K562 treated with DMSO at 1 percent for 4 hours (cell line): ENCODE data around the gene KRT37. TPM values are rescaled to one million over a fixed set of nuclear protein-coding genes. Genes with fewer than 3 reads are reported as not detected.

Source experiments
- total RNA-seq: library from RNA; unstranded; fragments of 300-600 nt; gene quantifications from 2 replicates; pipeline ENCODE4 v1.2.3, GENCODE V29; 2022; ENCODE audit not compliant: insufficient read depth

The KRT37 gene
- total RNA-seq, result not detected in 2 replicates

DNA sequence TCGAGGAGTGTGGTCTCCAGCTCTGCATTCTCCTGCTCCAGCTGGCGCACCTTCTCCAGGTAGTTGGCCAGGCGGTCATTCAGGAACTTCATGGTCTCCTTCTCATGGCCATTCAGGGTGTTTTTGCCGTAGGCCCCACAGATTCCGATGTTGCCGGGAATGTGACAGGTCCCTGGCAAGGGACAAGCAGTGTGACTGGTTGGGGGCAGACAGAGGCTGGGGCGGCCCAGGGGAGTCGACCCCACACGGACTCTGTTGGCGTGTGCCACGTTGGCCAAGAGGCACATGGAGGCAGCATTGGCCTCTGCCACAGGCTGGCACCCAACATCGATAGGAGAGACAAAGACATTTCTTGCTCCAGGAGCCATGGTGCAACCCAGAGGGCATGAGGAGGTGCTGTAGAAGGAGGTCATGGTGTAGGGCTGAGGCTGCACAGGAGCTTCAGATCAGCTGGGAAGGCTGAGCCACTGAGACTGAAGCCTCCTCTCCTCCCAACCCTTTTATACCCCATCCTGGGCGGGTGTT is at the start of gene KRT37:
KRT37 (minus strand) TSS at position 475 of the 525 bp plus-strand sequence; CDS start at position 413, 62 bp downstream.

DNA sequence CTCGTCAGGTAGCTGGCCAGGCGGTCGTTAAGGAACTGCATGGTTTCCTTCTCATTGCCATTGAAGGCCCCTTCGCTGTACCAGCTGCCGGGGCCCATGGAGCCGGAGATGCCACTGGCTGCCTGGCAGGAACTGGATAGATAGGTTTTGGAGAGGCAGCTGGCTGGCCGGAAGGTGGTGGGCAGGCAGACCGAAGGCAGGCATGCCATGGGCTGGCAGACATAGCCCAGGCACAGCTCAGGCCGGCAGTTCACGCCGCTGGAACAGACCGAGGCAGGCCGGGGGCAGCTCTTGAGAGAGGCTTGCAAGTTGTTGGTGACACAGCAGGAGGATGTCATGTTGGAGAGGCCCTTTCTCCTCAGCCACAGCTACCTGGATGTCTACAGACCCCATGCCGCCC is 42.6 kb upstream of the KRT37 start, which contains the start of gene KRT32:
KRT32 (minus strand) TSS at position 399 of the 400 bp plus-strand sequence; CDS start at position 338, 61 bp downstream.

GRCh38 chr17:41440531-41441033 is 16.2 kb upstream of the KRT37 start, which contains the start of gene KRT38:
Gene KRT38, minus strand, starts transcription at chr17:41440983. Its CDS starts 62 bp downstream, at chr17:41440921.

DNA sequence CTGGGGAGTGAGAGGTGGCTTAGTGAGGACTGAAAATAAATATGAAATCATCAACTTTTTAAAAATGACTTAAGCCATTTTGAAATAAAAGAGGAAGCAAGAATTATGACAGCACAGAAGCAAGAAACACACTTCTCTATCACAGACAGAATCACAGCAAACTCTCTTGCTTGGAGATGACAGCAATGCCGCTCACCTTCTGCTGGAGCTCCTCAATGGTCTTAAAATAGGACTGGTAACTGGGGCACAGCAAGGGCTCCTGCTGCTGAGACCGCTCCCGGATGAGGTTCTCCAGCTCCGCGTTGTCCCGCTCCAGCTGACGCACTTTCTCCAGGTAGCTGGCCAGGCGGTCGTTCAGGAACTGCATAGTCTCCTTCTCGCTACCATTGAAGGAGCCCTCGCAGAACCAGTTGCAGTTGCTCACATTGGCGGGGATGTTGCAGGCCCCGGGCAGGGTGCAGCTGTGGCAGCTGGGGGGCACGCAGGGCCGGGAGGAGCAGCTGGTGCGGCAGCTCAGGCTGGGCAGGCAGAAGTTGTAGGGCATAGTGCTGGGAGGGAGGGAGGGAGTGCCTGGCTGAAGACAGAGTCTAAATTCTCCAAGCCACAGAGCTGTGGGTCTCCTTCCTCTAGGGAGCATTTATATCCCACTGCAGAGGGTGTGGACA is 27.3 kb downstream of the KRT37 start, which contains the start of gene KRT31:
KRT31 (minus strand) TSS at position 613 of the 665 bp plus-strand sequence; CDS start at position 544, 69 bp downstream.

DNA sequence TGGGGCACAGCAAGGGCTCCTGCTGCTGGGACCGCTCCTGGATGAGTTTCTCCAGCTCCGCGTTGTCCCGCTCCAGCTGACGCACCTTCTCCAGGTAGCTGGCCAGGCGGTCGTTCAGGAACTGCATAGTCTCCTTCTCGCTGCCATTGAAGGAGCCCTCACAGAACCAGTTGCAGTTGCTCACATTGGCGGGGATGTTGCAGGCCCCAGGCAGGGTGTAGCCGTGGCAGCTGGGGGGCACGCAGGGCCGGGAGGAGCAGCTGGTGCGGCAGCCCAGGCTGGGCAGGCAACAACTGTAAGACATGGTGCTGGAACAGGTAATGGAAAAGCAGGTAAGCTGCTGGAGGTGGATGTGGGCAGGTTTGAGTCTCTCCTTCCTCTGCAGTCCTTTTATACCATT is 42.4 kb downstream of the KRT37 start, which contains the start of gene KRT34:
KRT34 (minus strand) TSS at position 364 of the 400 bp plus-strand sequence; CDS start at position 304, 60 bp downstream.

Other genes starting within 250 kb of the KRT37 start
- gene KRTAP4-2, start 246.4 kb downstream of the KRT37 start, total RNA-seq, result not detected in 2 replicates
- gene KRTAP4-1, start 239.7 kb downstream of the KRT37 start, total RNA-seq, result not detected in 2 replicates
- gene KRTAP9-1, start 234.7 kb downstream of the KRT37 start, total RNA-seq, result not detected in 2 replicates
- gene KRTAP9-2, start 197.9 kb downstream of the KRT37 start, total RNA-seq, result not detected in 2 replicates
- gene KRTAP9-3, start 192.1 kb downstream of the KRT37 start, total RNA-seq, result not detected in 2 replicates
- gene KRTAP9-8, start 186.6 kb downstream of the KRT37 start, total RNA-seq, result not detected in 2 replicates
- not detected in 2 replicates for gene KRTAP9-4, start 174.9 kb downstream of the KRT37 start, total RNA-seq
- gene KRTAP9-9, start 169.2 kb downstream of the KRT37 start, total RNA-seq, result not detected in 2 replicates
- not detected in 2 replicates for gene KRTAP9-6, start 159.2 kb downstream of the KRT37 start, total RNA-seq
- gene KRTAP9-7, start 148.9 kb downstream of the KRT37 start, total RNA-seq, result not detected in 2 replicates
- not detected in 2 replicates for gene KRTAP29-1, start 121.7 kb downstream of the KRT37 start, total RNA-seq
- not detected in 2 replicates for gene KRTAP16-1, start 115.3 kb downstream of the KRT37 start, total RNA-seq
- not detected in 2 replicates for gene KRTAP17-1, start 108.9 kb downstream of the KRT37 start, total RNA-seq
- not detected in 2 replicates for gene KRT33A, start 73.8 kb downstream of the KRT37 start, total RNA-seq
- gene KRT33B, start 54.8 kb downstream of the KRT37 start, total RNA-seq, result not detected in 2 replicates
- not detected in 2 replicates for gene KRT34, start 42.3 kb downstream of the KRT37 start, total RNA-seq
- gene KRT31, start 27.0 kb downstream of the KRT37 start, total RNA-seq, result not detected in 2 replicates
- not detected in 2 replicates for gene KRT38, start 16.4 kb upstream of the KRT37 start, total RNA-seq
- not detected in 2 replicates for gene KRT32, start 42.8 kb upstream of the KRT37 start, total RNA-seq
- not detected in 2 replicates for gene KRT35, start 56.6 kb upstream of the KRT37 start, total RNA-seq
- not detected in 2 replicates for gene KRT36, start 65.3 kb upstream of the KRT37 start, total RNA-seq
- not detected in 2 replicates for gene KRT13, start 81.0 kb upstream of the KRT37 start, total RNA-seq
- gene KRT15, start 94.3 kb upstream of the KRT37 start, total RNA-seq, result 1.0 TPM in 1 of 2 replicates, not detected in the other
- gene KRT19, start 103.7 kb upstream of the KRT37 start, total RNA-seq, result 155 and 171 TPM in 2 replicates
- gene KRT9, start 147.5 kb upstream of the KRT37 start, total RNA-seq, result not detected in 2 replicates
- gene KRT14, start 162.3 kb upstream of the KRT37 start, total RNA-seq, result not detected in 2 replicates
- not detected in 2 replicates for gene KRT16, start 188.2 kb upstream of the KRT37 start, total RNA-seq
- not detected in 2 replicates for gene KRT17, start 200.0 kb upstream of the KRT37 start, total RNA-seq